Superior temporal gyrus (tissue), 1 donor: ENCODE measurements around the gene SLC1A2.

Experiments used
- DNase-seq: peaks from one replicate; pipeline ENCODE4 v3.0.0-alpha.2; 2016; ENCODE audit errors: extremely low spot score

Gene SLC1A2

DNA sequence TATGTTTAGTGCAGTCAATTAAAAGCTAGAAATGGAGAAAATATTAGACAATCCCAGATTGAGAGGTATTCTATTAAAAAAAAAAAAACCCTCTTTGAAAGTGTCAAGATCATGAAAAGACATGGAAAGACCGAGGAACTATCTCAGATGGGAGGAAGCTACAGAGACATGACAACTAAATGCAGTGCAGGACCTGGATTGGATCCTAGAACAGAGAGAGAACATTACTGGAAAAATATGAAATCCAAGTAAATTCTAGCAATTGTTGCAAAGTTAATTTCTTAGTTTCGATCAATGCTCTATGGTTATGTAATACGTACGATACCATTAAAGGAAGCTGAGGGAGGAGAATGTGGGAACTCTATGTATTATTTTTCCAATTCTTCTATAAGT, 43.2 kb downstream of the SLC1A2 start:
- no peak for DNase-seq

GRCh38 chr11:35375332-35376117, 43.8 kb downstream of the SLC1A2 start:
- DNase-seq = no peak

GRCh38 chr11:35373284-35373933, 45.9 kb downstream of the SLC1A2 start:
- DNase-seq = no peak

GRCh38 chr11:35372565-35373283, 46.6 kb downstream of the SLC1A2 start:
- DNase-seq = no peak

DNA sequence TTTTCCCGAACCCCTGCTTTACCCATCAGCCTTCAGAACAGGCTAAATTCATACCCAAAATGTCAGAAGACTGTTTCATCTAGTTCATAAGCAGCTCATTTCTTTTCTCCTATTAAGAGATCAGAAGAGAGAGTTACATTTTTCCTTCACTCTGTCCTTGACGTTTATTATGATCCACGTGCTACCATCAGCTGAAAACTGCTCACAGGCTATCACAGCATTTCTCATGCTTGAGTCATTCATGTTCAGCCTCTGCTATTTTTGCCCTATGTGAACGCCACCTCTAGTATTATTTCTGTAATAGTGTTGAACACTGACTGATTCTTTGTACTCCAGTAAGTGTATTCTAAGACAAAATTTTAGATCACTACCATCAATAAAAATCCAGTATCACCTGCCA, 51.9 kb downstream of the SLC1A2 start:
- DNase-seq = no peak

GRCh38 chr11:35366798-35367197, 52.6 kb downstream of the SLC1A2 start:
- DNase-seq = no peak

- DNase-seq = no peak
Measured at GRCh38 chr11:35365961-35366360, 53.4 kb downstream of the SLC1A2 start.

DNA sequence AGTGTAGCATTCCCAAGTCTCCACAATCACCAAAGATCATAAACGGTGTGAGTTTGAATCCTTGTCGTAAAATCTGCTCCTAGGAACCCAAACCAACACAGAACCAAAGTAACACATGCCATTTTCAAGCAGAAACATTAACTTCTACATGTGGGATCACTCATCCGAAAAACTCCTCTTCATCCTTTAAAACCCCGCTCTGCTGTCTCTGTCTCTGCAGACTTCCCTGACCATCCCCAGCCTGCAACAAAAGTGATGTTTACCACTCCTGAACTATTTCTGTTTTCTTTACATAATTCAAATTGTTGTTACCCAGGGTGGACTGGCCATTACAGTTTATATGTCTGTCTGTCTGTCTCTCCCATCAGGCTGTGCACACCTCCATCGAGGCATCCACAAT, 54.0 kb downstream of the SLC1A2 start:
- DNase-seq = no peak

DNA sequence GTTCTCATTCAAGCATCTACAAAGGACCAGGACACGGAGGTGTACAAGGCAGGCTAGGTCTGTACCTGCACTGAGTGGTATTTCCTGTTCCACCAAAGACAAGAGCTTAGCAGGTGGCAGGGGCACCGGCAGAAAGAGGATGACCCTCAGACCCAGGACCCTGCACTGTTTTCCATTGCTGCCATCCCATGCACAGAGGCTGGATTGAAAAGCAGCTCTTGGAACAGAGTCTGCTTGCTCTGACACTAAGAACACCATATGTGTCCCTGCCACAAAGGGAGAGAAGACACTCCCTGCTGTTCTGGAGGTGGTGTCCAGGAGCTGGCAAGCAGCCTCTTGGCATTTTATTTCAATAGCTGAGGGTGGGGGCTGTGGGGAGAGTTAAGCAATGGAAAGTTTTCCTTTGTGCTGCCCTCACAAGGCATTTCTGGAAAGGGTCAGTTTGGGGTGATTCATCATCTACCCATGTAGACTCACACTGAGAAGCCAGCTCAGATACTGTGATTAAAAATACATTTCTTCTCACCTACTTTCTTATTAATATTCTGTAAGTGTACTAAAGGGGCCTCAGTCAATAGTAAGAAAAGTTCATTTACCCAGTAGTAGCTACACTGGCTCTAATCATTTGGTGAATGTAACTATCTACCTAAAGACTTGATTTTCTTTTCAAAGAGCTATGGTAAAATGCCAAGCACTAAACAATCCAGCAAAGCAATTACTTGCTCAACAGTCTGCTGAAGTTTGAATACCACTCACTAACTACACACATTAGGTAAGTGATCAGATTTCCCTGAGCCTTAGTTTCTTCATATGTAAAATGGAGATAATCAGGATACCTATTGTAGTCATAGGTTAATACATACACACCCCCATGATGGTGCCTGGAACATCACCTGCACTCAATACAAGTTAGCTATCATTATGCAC, 55.2 kb downstream of the SLC1A2 start:
- DNase-seq = no peak

GRCh38 chr11:35363246-35363801, 56.0 kb downstream of the SLC1A2 start:
- DNase-seq = no peak

- no peak for DNase-seq
Measured at GRCh38 chr11:35362521-35362980, 56.8 kb downstream of the SLC1A2 start.

- DNase-seq = no peak
Measured at GRCh38 chr11:35360055-35360530, 59.3 kb downstream of the SLC1A2 start.

- DNase-seq = peak; percentile 40
Measured at GRCh38 chr11:35359321-35360054, 59.9 kb downstream of the SLC1A2 start.

GRCh38 chr11:35358391-35358790, 61.0 kb downstream of the SLC1A2 start:
- DNase-seq = no peak

DNA sequence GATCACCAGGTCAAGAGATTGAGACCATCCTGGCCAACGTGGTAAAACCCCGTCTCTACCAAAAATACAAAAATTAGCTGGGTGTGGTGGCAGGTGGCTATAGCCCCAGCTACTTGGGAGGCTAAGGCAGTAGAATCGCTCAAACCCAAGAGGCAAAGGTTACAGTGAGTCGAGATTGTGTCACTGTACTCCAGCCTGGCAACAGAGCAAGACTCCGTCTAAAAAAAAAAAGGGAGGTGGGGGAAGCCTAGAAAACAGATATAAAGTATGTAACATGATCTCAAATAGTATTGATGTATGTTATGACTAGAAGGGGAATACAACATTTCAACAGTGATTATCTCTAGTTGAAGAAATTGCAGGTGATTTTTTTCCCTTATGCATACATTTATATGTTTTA, 61.4 kb downstream of the SLC1A2 start:
- no peak for DNase-seq

DNA sequence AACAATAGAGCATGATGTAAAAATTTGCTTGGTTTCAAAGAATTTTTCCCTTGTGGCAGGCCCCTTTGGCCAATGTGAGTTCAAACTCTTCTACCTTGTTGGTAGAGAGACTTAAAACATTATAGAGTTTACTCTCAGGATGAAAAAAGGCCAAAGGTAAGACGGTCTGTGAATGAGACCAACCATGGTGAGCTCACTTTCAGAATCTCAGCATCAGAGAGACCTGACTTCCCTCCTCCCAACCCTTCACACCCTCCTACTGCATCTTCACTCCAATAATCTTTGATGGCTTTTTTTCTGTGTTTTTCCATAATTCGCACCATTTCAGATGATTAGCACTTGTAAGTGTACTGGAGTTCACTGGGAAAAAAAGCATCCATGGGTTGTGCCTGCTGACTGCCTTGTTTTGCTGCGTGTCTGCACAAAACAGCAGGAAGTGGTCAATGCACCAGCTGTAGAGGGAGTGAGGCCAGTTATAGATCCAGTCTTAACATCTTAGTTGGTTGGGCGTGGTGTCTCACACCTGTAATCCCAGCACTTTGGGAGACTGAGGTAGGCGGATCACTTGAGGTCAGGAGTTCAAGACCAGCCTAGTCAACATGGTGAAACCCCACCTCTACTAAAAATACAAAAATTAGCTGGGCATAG, 64.1 kb downstream of the SLC1A2 start:
- no peak for DNase-seq

DNA sequence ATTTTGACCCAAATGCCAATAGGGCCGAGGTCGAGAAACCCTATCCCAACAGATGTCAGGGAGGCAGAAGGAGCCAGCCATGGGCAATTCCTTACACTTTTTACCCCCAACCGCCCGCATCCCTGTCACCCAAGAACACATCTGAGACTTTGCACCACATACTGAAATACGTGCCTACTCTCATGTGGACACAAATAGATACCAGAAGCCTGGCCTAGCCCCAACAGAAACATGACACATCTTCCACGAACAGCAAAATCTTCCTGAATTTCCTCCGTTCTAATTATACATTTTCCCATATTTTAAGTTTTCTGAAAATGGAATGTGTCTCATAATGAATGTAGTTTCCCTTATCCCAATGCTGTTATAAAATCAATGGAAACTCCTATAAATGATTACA, 64.7 kb downstream of the SLC1A2 start:
- DNase-seq = peak; percentile 69

GRCh38 chr11:35352077-35352888, 67.1 kb downstream of the SLC1A2 start:
- DNase-seq = no peak

DNA sequence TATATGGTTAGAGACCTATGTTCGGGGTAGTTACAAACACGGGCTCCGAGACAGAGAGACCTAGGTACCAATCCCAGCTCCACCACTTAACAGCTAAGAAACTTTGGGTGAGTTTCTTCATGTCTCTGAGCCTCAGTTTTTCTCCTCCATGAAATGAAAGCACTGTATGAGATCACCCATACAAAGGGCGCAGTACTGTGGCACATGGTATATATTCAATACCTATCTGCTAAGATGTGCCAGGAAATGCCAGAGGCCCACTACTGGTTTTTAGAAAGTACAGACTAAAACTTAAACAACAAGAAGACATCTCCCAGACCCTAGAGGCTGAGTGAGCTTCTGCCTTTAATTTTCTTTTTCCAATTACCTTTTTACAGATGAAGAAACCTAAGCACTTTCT, 69.5 kb downstream of the SLC1A2 start:
- no peak for DNase-seq
